ENCODE data around the gene DYNLL1. TPM values are rescaled to one million over a fixed set of nuclear protein-coding genes. Genes with fewer than 3 reads are reported as not detected.

DYNLL1 gene
- total and polyA plus RNA-seq, 2 of the 4 experiments (the other 2 are of a cell fraction) = 663 to 696 TPM

- Histone ChIP-seq H2BK120ac (ENCODE audit: low read depth, low read length) (no peak overlapping the region), H3K4ac (ENCODE audit: low read depth, low read length) (no peak overlapping the region), H3K79me1 (ENCODE audit: low read depth in 1 of 2, low read length in 2 of 2) (peaks cover 9 to 62% of the 10 kb centered on the region in 2 experiments; a peak in 3 of 4 replicates), H4K5ac (ENCODE audit: low read depth, low read length) (no peak overlapping the region), H2BK20ac (ENCODE audit: low read depth, low read length) (no peak overlapping the region), H4K8ac (ENCODE audit: low read depth in 2 of 2, low read length in 2 of 2) (no peak overlapping the region), H3K36me3 (ENCODE audit: control insufficient read depth, insufficient read depth, low read length) (peaks cover 3% of the 10 kb centered on the region; the same call in 1 of the 2 replicates), H3K4me3 (ENCODE audit: insufficient read depth, low read depth, low read length) (peak overlapping the region; percentile 58), H2AFZ (replicated peaks; ENCODE audit: low read length, poor library complexity) (no peak overlapping the region), H4K91ac (ENCODE audit: insufficient read depth, low read depth, low read length) (no peak overlapping the region), H2AK9ac (replicated peaks; ENCODE audit: low read depth, low read length, poor library complexity) (no peak overlapping the region), H3K9ac (ENCODE audit: low read depth, low read length) (0 out of 2 replicates have a peak overlapping the region, but pooled peaks have one; percentile 10), H3K4me2 (ENCODE audit: low read depth, low read length) (peak overlapping the region; percentile 98), H3K27ac (ENCODE audit: insufficient read depth, low read length) (no peak overlapping the region), H3K18ac (ENCODE audit: low read depth, low read length) (no peak overlapping the region), H3K9me1 (ENCODE audit: insufficient read depth, low read length) (peaks cover 25% of the 10 kb centered on the region), H3K56ac (ENCODE audit: extremely low read depth, insufficient read depth, low read length) (no peak overlapping the region), H3K14ac (replicated peaks; ENCODE audit: low read depth, low read length) (no peak overlapping the region), H3K4me1 (ENCODE audit: control insufficient read depth, insufficient read depth, low read length) (peaks cover 9% of the 10 kb centered on the region; the same call in 1 of the 2 replicates), H3K9me3 (ENCODE audit: control insufficient read depth, insufficient read depth, low read length) (no peaks in the 10 kb centered on the region), H2BK5ac (ENCODE audit: low read depth, low read length, poor library complexity, severe bottlenecking) (no peak overlapping the region), H4K20me1 (ENCODE audit: insufficient read depth, low read length) (peaks cover 66% of the 10 kb centered on the region), H2BK15ac (ENCODE audit: low read depth, low read length) (no peak overlapping the region), H3K27me3 (ENCODE audit: control insufficient read depth, insufficient read depth, low read length) (no peaks in the 10 kb centered on the region), H3K23ac (ENCODE audit: low read depth, low read length) (peak overlapping the region; percentile 88), H2AK5ac (ENCODE audit: low read depth, low read length) (no peak overlapping the region)
- DNase-seq = no peak
- no peak for TF ChIP-seq CHD1 (IDR thresholded peaks at IDR 0.05; ENCODE audit: low read depth, low read length)
- no peak for TF ChIP-seq CEBPB (IDR thresholded peaks at IDR 0.05; ENCODE audit: low read depth, low read length)
- no peak for TF ChIP-seq SMC3 (IDR thresholded peaks at IDR 0.05; ENCODE audit: low read depth, low read length)
- TF ChIP-seq, protein P1, sequence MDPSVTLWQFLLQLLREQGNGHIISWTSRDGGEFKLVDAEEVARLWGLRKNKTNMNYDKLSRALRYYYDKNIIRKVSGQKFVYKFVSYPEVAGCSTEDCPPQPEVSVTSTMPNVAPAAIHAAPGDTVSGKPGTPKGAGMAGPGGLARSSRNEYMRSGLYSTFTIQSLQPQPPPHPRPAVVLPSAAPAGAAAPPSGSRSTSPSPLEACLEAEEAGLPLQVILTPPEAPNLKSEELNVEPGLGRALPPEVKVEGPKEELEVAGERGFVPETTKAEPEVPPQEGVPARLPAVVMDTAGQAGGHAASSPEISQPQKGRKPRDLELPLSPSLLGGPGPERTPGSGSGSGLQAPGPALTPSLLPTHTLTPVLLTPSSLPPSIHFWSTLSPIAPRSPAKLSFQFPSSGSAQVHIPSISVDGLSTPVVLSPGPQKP (IDR thresholded peaks at IDR 0.05; ENCODE audit: borderline replicate concordance, low read depth, low read length) = no peak
- no peak for TF ChIP-seq RAD21 (IDR thresholded peaks at IDR 0.05; ENCODE audit: low read length)
- TF ChIP-seq RCOR1 (IDR thresholded peaks at IDR 0.05; ENCODE audit: insufficient replicate concordance, low read length) = no peak
- no TSS peak for BruUV-seq (replicated peaks)
- in situ Hi-C loops (cut with MboI; ENCODE audit: low sequenced_read_pairs) = no loop called here
- 90% methylated on average over 2 of the region's 13 CpGs; no CpG with 5 or more reads in 1 of the 2 experiments for WGBS, 2 experiments (ENCODE audit: extremely low coverage in 2 of 2, insufficient read length in 1 of 2)
- dilution Hi-C loops (cut with HindIII; ENCODE audit: low sequenced_read_pairs, unreplicated experiment) = no loop called here
- ChIA-PET POLR2A (ENCODE audit: unreplicated experiment) (interaction anchor here (0.6 kb wide), 1 partner anchor 23 kb away, joined by 7 read pairs; no protein-coding TSS in a partner anchor), CTCF (interaction anchor here (0.6 kb wide), 1 partner anchor 35 kb away, joined by 4 read pairs; no protein-coding TSS in a partner anchor)
- intact Hi-C loops (cut with micrococcal nuclease) = no loop called here
- ATAC-seq (ENCODE audit: low read depth) = no peak
These were observed 40.3 kb downstream of the DYNLL1 start for GRCh38 chr12:120536064-120536791.

All from IMR-90 (cell line).